HG02588 (cell line): ENCODE data around the gene PDIA3.
"Not testable (repeated sequence)": the region's sequence is repeated elsewhere in the genome, so short reads cannot be mapped to it uniquely, and the experiment has no call there.

Experiments
- ATAC-seq: cut with Tn5 transposase; IDR thresholded peaks from one replicate; pipeline ENCODE4 v1.9.1; 2021; ENCODE audit warnings: mild to moderate bottlenecking, moderate library complexity; ENCODE audit not compliant: unreplicated experiment

Gene PDIA3

DNA sequence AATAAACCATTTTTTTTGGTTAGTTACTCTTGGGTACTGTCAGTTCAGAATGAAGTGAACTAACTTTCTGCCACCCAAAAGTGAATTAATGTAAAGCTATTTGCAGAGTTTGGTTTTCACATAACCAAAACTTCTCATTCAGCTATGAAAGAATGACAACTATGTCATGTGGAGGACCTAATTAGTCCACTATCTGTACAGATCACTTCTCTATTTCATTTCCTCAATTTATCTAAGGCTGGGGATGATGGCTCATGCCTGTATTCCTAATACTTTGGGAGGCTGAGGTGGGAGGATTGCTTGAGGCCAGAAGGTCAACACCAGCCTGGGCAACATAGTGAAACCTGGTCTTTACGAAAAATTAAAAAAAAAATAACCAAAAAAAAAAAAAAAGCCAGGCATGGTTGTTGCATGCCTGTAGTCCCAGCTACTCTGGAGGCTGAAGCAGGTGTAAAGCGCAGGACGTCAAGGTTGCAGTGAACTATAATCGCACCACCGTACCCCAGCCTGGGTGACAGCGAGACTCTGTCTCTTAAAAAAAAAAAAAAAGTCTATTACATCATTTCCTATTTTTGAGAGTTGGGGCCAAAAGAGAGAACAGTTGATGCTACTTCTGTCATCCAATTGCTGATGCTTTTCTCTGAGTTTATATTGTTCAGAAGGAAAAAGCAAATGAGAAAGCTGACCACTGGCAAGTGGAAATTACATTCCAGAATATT, 62.9 kb downstream of the PDIA3 start:
- ATAC-seq, result peak; percentile 48

DNA sequence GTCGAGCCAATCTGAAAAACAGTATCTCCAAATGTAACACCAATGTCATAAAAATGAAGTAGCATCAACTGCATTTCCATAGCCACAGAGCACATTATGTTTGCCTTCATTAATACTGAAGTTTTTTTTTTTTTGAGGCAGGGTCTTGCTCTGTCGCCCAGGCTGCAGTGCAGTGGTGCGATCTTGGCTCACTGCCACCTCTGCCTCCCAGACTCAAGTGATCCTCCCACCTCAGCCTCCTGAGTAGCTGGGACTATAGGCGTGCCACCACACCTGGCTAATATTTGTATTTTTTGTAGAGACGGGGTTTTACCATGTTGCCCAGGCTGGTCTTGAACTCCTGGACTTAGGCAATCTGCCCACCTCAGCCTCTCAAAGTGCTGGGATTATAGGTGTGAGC, 68.8 kb downstream of the PDIA3 start:
- not testable (repeated sequence) for ATAC-seq

DNA sequence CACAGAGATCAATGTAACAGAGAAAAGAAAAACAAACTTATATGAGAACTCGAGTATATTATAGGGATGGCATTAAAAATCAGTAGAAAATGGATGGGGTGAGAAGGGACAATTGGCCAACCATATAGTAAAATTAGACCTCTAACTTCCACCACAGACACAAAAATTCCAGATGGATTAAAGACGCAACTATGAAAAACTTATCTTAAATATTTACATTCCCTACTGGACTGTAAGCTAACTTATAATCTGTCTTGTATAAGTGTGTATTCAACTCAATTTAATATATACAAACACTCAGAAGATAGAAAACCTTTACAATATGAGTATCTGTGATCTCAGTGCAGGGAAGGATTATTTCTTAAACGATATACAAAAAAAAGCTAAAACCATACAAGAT, 75.3 kb downstream of the PDIA3 start:
- no peak for ATAC-seq
